AG04450 (cell line): ENCODE results near the gene PAM. TPM values are rescaled to one million over a fixed set of nuclear protein-coding genes. Genes with fewer than 3 reads are reported as not detected.

ENCODE experiments used
- CTCF ChIA-PET: fragments of 300-600, 350-600 bp; formaldehyde crosslinking; extraction: SDS; loops from one replicate; lab custom pipeline; 2022; ENCODE audit warnings: antibody characterized with exemption, inconsistent platforms; lab: Charles Lee
- POLR2A ChIA-PET: fragments of 350-600 bp; formaldehyde crosslinking; extraction: SDS; loops from one replicate; lab custom pipeline; 2021; ENCODE audit warnings: antibody characterized with exemption, inconsistent platforms; lab: Yijun Ruan, JAX
- DNase-seq: peaks from one replicate; pipeline ENCODE4 v3.0.0-alpha.2; 2011; ENCODE audit warnings: low read depth, low spot score
- H3K27ac ChIP-seq: one replicate; pipeline ENCODE4 v1.5.1; 2012; ENCODE audit warnings: low read depth, low read length, control low read depth
- H3K27me3 ChIP-seq: one replicate; pipeline ENCODE4 v1.6.0; 2012; ENCODE audit warnings: low read length; ENCODE audit not compliant: control insufficient read depth, insufficient read depth
- H3K4me3 ChIP-seq: 2 replicates; pipeline ENCODE4 v1.5.1; 2011; ENCODE audit warnings: mild to moderate bottlenecking, low read depth, low read length, control low read depth
- H3K9me3 ChIP-seq: 2 replicates; pipeline ENCODE4 v1.5.1; 2012; ENCODE audit warnings: low read length; ENCODE audit not compliant: control insufficient read depth, insufficient read depth
- polyA plus RNA-seq: library from polyadenylated mRNA; depleted of rRNA; stranded (reverse); fragments of >200 nt; gene quantifications from 2 replicates; pipeline ENCODE4 v1.2.3, GENCODE V29; 2011
- TF ChIP-seq, protein P1 (sequence below): IDR thresholded peaks from 2 replicates; pipeline ENCODE4 v1.5.1; 2011; ENCODE audit warnings: low read depth, low read length, control low read depth, inconsistent platforms

Gene PAM
- polyA plus RNA-seq, 1 experiment, result 307 TPM

DNA sequence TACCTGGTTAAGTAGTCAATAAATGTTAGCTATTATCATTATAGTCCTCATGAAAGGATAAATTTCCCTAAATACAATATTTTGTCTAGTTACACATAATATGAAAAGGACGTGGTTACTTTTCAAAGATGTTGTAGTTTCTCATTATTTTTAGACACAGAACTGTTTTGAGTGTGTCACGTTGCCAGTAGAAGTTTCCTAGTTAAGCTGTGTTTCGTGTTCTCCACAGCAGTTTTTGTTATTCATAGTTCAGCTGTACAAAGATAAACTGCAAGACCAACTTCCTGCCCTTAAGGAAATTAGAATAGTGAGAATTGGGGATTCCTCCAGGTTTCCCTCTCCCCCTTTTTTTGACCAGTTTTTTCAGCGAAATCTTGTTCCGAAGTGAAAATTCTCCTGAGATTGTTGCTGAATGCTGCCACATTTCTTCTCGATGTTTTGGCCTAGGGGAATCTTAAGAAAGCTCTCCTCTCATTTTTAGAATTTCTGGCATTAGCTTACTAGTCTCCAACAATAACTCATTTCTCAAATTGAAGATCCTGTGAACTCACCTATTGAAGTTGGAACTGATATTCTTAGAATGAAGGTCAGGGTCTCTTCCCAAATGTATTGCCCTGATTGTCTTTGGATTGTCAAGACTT, 176.1 kb downstream of the PAM start:
- H3K4me3 ChIP-seq, result no peak overlapping the region
- no peaks in the 10 kb centered on the region for H3K27me3 ChIP-seq
- no peaks in the 10 kb centered on the region for H3K9me3 ChIP-seq
- TF ChIP-seq, protein P1, sequence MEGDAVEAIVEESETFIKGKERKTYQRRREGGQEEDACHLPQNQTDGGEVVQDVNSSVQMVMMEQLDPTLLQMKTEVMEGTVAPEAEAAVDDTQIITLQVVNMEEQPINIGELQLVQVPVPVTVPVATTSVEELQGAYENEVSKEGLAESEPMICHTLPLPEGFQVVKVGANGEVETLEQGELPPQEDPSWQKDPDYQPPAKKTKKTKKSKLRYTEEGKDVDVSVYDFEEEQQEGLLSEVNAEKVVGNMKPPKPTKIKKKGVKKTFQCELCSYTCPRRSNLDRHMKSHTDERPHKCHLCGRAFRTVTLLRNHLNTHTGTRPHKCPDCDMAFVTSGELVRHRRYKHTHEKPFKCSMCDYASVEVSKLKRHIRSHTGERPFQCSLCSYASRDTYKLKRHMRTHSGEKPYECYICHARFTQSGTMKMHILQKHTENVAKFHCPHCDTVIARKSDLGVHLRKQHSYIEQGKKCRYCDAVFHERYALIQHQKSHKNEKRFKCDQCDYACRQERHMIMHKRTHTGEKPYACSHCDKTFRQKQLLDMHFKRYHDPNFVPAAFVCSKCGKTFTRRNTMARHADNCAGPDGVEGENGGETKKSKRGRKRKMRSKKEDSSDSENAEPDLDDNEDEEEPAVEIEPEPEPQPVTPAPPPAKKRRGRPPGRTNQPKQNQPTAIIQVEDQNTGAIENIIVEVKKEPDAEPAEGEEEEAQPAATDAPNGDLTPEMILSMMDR, result no peak
- ChIA-PET CTCF (interaction anchor here (1.8 kb wide), 1 partner anchor 14 kb away, joined by 4 read pairs; no protein-coding TSS in a partner anchor), POLR2A (no interaction called here)
- no peak for DNase-seq
- no peak overlapping the region for H3K27ac ChIP-seq

DNA sequence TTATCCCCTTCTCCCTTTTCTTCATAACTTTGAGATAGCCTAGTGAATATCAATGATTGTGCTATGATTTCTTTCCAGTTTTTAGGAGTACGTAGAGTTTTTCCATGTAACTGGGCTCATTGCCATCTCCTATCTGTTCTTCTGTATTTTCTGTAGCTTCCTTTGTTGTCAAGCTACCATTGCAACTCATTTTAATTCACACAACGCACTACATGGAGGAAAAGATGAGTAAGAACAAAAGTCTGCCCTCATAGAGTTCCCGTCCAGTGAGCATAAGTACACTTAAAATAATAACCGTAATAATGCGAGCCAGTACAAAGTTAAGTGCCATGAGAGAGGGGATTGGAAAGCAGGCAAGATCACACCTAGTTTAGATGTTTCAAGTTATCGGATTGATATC, 177.7 kb downstream of the PAM start:
- TF ChIP-seq, protein P1, result no peak
- DNase-seq, result no peak
- Histone ChIP-seq H3K27me3 (no peaks in the 10 kb centered on the region), H3K9me3 (no peaks in the 10 kb centered on the region), H3K27ac (no peak overlapping the region), H3K4me3 (no peak overlapping the region)
- CTCF ChIA-PET, result no interaction called here
- POLR2A ChIA-PET, result no interaction called here

DNA sequence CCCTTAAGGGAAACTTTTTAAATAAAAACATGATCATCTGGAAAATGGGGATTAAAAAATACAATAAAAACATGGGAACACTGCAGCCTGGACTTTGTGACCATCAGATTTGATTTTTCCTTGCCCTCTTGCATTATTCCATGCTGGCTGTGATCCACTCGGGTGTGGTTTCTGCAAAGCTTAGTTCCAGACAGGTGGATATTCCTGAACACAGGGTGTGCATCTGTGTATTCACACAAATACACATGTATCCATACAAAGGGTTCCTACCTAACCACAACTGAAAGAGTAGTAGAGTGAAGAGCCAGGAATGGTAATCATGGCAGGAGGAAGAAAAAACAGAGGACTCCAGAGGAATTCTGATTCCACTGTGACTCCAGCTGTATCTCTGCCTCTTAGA, 178.2 kb downstream of the PAM start:
- ChIA-PET POLR2A (no interaction called here), CTCF (no interaction called here)
- H3K27ac ChIP-seq, result no peak overlapping the region
- no peak overlapping the region for H3K4me3 ChIP-seq
- no peaks in the 10 kb centered on the region for H3K9me3 ChIP-seq
- no peaks in the 10 kb centered on the region for H3K27me3 ChIP-seq
- TF ChIP-seq, protein P1, result no peak
- DNase-seq, result no peak

DNA sequence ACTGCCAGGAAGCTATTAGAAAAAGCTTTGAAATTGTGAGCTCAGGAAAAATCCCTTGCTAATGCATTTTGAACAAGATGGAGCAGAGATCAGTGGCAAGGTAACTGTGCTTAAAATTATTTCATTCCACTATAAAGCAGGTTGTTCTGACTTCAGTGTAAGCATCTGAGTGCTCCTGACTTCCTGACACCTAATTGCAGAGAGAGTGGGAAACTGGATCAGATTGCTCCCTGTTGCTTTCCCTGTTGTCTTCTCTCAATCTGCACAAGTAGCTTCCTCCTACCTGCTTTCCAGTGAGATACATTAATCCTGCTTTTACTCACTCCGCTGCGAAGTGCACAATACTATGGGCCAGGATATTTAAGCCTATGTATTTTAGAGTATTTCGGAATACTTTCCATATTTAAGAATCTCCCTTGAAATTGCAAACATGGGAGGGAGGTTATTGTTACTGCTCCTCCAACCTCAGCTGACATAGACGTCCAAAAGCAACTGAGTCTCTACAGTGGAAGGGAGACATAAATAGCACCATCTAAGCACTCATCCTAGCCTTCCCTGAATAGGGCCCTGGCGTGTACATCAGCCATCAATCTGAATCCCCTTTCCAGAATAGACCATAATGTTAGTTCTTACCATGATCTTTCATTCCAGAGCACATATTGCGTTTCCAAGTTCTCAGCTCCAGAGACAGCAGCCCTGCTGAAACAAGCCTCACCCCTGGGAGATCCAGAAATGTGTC, 178.8 kb downstream of the PAM start:
- CTCF ChIA-PET, result no interaction called here
- H3K4me3 ChIP-seq, result no peak overlapping the region
- H3K9me3 ChIP-seq, result no peaks in the 10 kb centered on the region
- H3K27ac ChIP-seq, result no peak overlapping the region
- no peaks in the 10 kb centered on the region for H3K27me3 ChIP-seq
- POLR2A ChIA-PET, result no interaction called here
- TF ChIP-seq, protein P1, result no peak
- no peak for DNase-seq

DNA sequence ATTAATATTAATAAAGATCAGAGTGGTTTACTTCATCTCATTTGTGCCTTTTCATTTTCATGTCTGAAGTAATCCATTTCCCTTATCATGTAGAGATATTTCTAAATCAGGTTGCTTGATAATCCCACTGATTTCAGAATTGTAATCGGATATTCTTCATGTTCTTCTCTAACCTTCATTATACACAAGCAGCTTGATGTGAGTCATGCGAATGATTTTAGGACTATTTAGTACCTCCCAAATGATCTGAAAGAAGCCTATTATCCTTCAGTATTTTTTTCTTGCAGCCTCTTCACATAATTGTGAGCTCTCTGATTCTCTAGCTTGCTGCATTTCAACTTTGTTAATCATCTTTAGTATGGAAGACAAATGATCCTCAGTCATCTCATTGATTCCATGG, 182.8 kb downstream of the PAM start:
- Histone ChIP-seq H3K4me3 (no peak overlapping the region), H3K9me3 (no peaks in the 10 kb centered on the region), H3K27ac (no peak overlapping the region), H3K27me3 (no peaks in the 10 kb centered on the region)
- CTCF ChIA-PET, result interaction anchor here (0.6 kb wide), 1 partner anchor 66 kb away, joined by 4 read pairs; no protein-coding TSS in a partner anchor
- peak; percentile 11 for DNase-seq
- POLR2A ChIA-PET, result no interaction called here
- TF ChIP-seq, protein P1, result no peak
